ENCODE measurements around the gene KIAA0513.
"Not testable (repeated sequence)": the region's sequence is repeated elsewhere in the genome, so short reads cannot be mapped to it uniquely, and the experiment has no call there.

The KIAA0513 gene

DNA sequence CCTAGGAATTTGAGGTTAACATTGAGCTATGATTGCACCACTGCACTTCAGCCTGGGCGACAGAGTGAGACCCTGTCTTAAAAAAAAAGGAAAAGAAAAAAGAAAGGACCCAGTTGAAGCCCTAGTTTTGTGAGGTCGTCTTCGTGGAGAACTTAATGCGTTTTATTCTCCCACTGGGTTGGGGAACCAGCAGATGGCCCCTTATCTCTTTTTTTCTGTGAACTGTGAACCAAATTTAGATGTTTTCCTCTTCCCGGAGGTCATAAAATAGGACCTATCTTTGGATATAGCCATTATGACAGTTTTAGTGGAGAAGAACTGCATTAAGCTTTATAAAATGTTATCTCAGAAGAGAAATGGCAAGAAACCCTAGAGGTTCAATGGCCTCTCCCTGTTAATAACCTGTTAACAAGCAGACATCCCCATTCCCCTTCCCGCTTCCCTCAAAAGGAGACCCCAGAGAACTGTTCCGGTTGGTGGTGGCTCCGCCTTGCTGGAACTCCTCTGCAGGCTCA, 23.5 kb downstream of the KIAA0513 start:
- H3K27ac Mint-ChIP-seq = peak overlapping the region; percentile 39 to 65 (median 63)
- H3K9me3 Mint-ChIP-seq = no peaks in the 10 kb centered on the region
- H3K4me1 Mint-ChIP-seq = peaks cover 19% of the 10 kb centered on the region
- H3K27me3 Mint-ChIP-seq (ENCODE audit: low read depth) = peaks cover 3% of the 10 kb centered on the region
- H3K36me3 Mint-ChIP-seq (ENCODE audit: low read depth) = no peaks in the 10 kb centered on the region
- TF ChIP-seq, protein P1, sequence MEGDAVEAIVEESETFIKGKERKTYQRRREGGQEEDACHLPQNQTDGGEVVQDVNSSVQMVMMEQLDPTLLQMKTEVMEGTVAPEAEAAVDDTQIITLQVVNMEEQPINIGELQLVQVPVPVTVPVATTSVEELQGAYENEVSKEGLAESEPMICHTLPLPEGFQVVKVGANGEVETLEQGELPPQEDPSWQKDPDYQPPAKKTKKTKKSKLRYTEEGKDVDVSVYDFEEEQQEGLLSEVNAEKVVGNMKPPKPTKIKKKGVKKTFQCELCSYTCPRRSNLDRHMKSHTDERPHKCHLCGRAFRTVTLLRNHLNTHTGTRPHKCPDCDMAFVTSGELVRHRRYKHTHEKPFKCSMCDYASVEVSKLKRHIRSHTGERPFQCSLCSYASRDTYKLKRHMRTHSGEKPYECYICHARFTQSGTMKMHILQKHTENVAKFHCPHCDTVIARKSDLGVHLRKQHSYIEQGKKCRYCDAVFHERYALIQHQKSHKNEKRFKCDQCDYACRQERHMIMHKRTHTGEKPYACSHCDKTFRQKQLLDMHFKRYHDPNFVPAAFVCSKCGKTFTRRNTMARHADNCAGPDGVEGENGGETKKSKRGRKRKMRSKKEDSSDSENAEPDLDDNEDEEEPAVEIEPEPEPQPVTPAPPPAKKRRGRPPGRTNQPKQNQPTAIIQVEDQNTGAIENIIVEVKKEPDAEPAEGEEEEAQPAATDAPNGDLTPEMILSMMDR (IDR thresholded peaks at IDR 0.05; ENCODE audit: unreplicated experiment in 3 of 3) = no peak
- no peak overlapping the region for H3K4me3 Mint-ChIP-seq

DNA sequence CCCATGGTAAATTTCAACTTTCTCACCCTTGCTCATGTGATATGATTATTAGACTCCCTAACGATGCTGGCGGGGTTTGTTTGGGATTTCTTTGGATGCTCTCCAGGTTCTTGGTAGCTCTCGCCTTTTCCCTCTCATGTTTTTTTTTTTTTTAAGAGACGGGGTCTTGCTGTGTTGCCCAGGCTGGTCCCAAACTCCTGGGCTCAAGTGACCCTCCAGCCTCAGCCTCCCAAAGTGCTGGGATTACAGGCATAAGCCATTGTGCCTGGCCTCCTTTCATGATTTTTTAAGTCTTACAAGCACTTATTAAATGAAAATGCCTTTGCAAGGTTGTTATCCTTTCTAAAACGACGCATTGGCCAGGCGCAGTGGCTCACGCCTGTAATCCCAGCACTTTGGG, 24.1 kb downstream of the KIAA0513 start:
- Mint-ChIP-seq H3K9me3 (no peaks in the 10 kb centered on the region), H3K4me1 (peaks cover 25% of the 10 kb centered on the region), H3K27me3 (ENCODE audit: low read depth) (peaks cover 3% of the 10 kb centered on the region), H3K4me3 (no peak overlapping the region), H3K36me3 (ENCODE audit: low read depth) (no peaks in the 10 kb centered on the region), H3K27ac (peak overlapping the region; percentile 39 to 65 (median 63))
- TF ChIP-seq, protein P1 (IDR thresholded peaks at IDR 0.05; ENCODE audit: unreplicated experiment in 3 of 3) = no peak

DNA sequence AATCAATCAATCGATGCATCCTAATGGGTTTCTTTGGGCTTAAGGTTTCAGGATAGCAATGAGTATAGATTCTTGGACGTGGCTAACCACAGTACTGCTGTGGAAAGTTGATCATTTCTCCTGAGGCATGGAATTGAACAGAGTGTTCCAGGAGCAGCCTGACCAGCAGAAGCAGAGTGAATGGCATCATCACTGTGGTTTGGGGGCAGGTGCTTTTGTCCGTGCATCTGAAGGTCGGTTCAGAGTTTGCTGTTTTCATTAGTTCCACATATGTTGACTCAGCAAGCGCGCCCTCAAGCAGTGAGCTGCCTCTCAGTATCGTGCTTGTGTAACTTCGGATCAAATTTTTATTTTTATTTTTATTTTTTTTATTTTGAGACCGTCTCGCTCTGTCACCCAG, 24.9 kb downstream of the KIAA0513 start:
- H3K27ac Mint-ChIP-seq = no peak overlapping the region

DNA sequence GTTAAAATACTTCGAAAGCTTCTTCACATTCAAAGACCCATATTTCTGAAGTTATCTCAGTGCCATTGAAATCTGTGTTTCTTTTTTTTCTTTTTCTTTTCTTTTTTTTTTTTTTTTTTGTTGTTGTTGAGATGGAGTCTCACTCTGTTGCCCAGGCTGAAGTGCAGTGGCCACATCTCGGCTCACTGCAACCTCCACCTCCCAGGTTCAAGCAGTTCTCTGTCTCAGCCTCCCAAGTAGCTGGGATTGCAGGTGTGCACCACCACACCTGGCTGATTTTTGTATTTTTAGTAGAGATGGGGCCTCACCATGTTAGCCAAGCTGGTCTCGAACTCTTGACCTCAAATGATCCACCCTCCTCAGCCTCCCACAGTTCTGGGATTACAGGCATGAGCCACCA, 26.7 kb downstream of the KIAA0513 start:
- not testable (repeated sequence) for H3K36me3 Mint-ChIP-seq (ENCODE audit: low read depth); H3K9me3 Mint-ChIP-seq; H3K27ac Mint-ChIP-seq; H3K4me3 Mint-ChIP-seq
- peaks cover 11% of the 10 kb centered on the region for H3K27me3 Mint-ChIP-seq (ENCODE audit: low read depth)
- H3K4me1 Mint-ChIP-seq = peaks cover 34% of the 10 kb centered on the region

More for the DNA sequence above, 24.9 kb downstream of the KIAA0513 start:
- Mint-ChIP-seq H3K4me3 (no peak overlapping the region), H3K27me3 (ENCODE audit: low read depth) (peaks cover 9% of the 10 kb centered on the region), H3K36me3 (ENCODE audit: low read depth) (no peaks in the 10 kb centered on the region), H3K4me1 (peaks cover 30% of the 10 kb centered on the region), H3K9me3 (no peaks in the 10 kb centered on the region)
- TF ChIP-seq, protein P1 (IDR thresholded peaks at IDR 0.05; ENCODE audit: unreplicated experiment in 3 of 3) = no peak

DNA sequence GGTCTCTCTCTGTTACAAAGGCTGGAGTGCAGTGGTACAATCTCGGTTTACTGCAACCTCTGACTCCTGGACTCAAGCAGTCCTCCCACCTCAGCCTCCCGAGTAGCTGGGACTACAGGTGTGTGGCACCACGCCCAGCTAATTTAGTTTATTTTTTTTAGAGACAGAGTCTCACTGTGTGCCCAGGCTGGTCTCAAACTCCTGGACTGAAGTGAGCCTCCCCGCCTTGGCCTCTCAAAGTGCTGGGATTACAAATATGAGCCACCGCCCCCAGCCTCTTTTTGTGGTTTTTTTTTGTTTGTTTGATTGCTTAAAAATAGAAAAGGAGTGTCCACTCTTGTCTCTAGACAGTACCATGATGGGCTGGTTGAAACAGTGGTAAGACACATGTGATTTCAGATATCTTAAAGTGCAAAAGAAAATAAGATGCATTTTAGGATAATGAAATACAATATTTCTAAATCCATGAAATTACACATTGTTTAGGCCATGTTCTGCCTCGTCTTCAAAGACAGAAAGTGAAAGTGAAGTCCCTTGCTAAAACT, 27.4 kb downstream of the KIAA0513 start:
- peak overlapping the region; percentile 64 to 91 (median 82) for H3K27ac Mint-ChIP-seq
- no peaks in the 10 kb centered on the region for H3K9me3 Mint-ChIP-seq
- peak overlapping the region in 1 of 3 experiments; percentile 64 for H3K4me3 Mint-ChIP-seq
- H3K4me1 Mint-ChIP-seq = peaks cover 34% of the 10 kb centered on the region
- TF ChIP-seq, protein P1 (IDR thresholded peaks at IDR 0.05; ENCODE audit: unreplicated experiment in 3 of 3) = no peak
- peaks cover 14% of the 10 kb centered on the region for H3K27me3 Mint-ChIP-seq (ENCODE audit: low read depth)
- H3K36me3 Mint-ChIP-seq (ENCODE audit: low read depth) = no peaks in the 10 kb centered on the region

DNA sequence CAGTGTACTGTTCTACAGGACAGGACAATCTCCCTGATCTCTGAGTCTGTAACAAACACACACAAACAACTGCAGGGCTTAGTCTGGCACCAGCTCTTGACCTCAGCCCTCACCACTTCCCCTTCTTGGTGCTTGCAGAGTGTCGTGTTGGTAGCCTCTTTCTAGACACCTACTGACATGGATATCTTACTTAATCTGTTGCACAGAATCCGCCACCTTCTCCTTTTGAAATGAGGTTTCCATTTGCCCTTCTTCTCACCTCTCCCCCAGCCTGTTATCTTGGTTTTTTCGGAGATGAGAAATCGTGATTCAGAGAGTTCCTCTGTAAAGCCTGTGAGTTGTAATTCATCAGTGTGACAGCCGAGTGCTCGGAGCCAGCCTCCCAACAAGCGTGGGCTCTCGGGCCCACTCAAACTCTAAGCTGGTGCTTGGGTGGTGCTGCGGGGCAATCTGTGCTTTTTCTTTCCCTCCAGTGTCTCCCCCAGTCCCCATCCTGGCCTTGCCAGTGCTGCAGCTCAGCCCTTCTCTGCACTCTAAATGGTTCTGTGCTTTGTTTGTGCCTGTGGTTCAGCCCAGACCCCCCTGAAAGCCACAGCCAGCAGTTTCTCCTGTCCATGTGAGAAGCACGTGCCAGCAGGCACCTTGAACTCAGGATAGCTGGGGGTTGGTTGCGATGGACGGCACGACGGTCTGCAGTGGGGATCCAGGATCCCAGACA, 28.1 kb downstream of the KIAA0513 start:
- Mint-ChIP-seq H3K9me3 (no peaks in the 10 kb centered on the region), H3K4me1 (peaks cover 34% of the 10 kb centered on the region), H3K27me3 (ENCODE audit: low read depth) (peaks cover 12% of the 10 kb centered on the region), H3K27ac (peak overlapping the region; percentile 64 to 91 (median 82)), H3K36me3 (ENCODE audit: low read depth) (no peaks in the 10 kb centered on the region), H3K4me3 (peak overlapping the region; percentile 7 to 64 (median 35))
- TF ChIP-seq, protein P1 (IDR thresholded peaks at IDR 0.05; ENCODE audit: unreplicated experiment in 3 of 3) = no peak
